HG03457 (cell line): ENCODE data around the gene POLK.

Source experiments
- ATAC-seq: cut with Tn5 transposase; IDR thresholded peaks from one replicate; pipeline ENCODE4 v1.9.1; 2021; ENCODE audit warnings: moderate number of reproducible peaks; ENCODE audit not compliant: unreplicated experiment

POLK gene

DNA sequence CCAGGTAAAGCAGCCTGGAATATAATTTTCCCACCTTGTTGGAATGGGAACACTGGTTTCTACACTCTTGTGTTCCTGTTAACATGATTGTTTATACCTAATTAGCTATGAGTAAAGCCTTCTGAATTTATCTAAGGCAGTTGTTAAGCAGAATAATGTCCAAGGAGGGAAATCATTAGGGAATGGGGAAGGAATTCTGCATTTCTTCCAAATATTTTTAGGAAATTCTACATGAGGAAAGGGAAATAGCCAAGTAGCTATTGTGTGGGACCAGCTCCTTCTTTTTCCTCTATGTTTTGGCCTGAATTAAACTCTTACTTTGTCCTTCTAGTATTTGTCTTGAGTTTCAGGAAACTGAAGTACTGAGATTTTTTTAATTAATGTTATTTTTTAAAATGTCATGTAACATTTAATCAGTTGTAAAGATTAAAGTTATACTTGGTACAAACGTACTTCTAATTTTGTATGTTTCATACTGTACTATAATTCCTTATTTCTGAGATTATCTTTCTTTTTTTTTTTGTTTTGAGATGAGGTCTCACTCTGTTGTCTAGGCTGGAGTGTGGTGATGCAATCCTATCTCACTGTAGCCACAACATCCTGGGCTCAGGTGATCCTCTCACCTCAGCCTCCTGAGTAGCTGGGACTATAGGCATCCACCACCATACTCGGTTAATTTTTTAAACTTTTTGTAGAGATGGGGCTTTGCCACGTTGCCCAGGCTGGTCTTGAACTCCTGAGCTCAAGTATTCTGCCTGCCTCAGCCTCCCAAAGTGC is 128.0 kb downstream of the POLK start:
- no peak for ATAC-seq

DNA sequence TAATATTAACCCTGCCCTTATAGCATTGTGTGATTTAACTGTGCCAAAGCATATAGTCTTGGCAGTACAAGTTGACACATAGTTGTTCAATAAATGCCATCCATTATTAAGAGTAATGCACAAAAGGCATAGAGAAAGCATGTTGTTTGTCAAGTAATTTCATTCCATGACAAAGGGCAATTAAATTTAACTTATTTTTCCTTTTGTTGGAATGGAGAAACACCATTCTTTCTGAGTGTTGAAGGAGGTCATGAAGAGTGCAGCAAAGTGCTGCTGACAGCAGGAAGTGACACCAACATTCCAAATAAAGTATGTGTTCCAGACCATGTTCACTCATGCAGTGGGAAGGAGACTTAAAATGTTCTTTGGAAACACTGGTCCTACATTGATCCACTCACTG is 128.7 kb downstream of the POLK start:
- no peak for ATAC-seq

DNA sequence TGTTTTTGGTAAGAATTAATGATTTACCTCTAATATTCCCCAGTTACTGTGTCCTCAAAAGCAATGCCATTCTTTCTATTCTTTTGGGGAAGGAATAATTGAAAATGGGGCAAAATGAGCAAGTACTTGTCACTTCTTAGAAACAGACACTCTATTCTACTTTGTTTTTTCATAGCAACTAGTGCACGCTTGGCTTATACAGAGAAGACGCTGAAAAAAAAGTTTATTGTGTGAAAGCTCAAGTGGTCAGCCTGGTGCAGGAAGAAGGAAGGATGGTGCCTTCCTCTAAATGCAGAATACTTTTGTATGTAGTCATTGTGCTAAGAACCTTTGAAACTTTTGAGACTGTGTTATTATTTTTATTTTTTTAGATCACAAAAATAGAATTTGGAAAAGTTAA is 129.1 kb downstream of the POLK start:
- ATAC-seq = no peak

DNA sequence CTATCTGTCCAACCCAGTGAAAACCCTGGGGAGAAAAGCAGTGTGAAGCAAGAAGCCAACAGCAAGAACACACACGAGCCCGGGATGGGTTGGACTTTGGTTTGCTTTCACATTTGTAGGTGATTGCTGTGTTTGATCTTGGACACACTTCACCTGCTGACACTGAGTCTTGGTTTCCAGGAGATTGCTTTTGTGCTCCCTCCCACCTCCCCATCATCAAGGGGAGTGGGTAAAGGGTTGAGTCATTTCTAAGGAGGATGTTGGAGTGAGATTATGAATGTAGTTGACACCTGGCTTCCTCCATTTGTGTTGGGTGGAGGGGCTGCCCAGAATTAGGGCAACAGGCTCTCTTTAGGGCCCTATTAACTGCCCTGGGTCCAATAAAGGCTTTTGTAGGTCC is 137.0 kb downstream of the POLK start:
- ATAC-seq = no peak
